Type B pancreatic cell (in vitro differentiated cells): Measurements from ENCODE around the gene SYNGR1. TPM values are rescaled to one million over a fixed set of nuclear protein-coding genes. Genes with fewer than 3 reads are reported as not detected.

Source experiments
- DNase-seq: peaks from one replicate; pipeline ENCODE4 v3.0.0; 2021; ENCODE audit warnings: mixed read lengths; ENCODE audit not compliant: unreplicated experiment; ENCODE audit errors: extremely low spot score
- H3K27ac Mint-ChIP-seq: 2 replicates; pipeline ENCODE4 v1.8.0; 2021; ENCODE audit warnings: mild to moderate bottlenecking, mixed read lengths
- H3K27me3 Mint-ChIP-seq: 2 replicates; pipeline ENCODE4 v1.8.0; 2021; ENCODE audit warnings: mixed read lengths
- H3K36me3 Mint-ChIP-seq: 2 replicates; pipeline ENCODE4 v1.8.0; 2021; ENCODE audit warnings: mixed read lengths
- H3K4me1 Mint-ChIP-seq: one replicate; pipeline ENCODE4 v1.8.0; 2021; ENCODE audit warnings: mixed read lengths; ENCODE audit not compliant: unreplicated experiment
- H3K4me3 Mint-ChIP-seq: 2 replicates; pipeline ENCODE4 v1.8.0; 2021; ENCODE audit warnings: mild to moderate bottlenecking, mixed read lengths
- H3K9me3 Mint-ChIP-seq: 2 replicates; pipeline ENCODE4 v1.8.0; 2021; ENCODE audit warnings: mixed read lengths
- total RNA-seq: library from RNA; stranded (reverse); gene quantifications from 2 replicates; pipeline ENCODE4 v1.2.1, GENCODE V29; 2021; ENCODE audit warnings: low replicate concordance
- TF ChIP-seq, protein P1 (sequence below): fragments of 200-600 bp; sonication (generic); conservative IDR thresholded peaks from 2 replicates; pipeline ENCODE4 v1.5.0; 2021; ENCODE audit warnings: antibody characterized with exemption, mild to moderate bottlenecking

The SYNGR1 gene
- total RNA-seq, 1 donor from 2014 or later = 41.4 TPM

DNA sequence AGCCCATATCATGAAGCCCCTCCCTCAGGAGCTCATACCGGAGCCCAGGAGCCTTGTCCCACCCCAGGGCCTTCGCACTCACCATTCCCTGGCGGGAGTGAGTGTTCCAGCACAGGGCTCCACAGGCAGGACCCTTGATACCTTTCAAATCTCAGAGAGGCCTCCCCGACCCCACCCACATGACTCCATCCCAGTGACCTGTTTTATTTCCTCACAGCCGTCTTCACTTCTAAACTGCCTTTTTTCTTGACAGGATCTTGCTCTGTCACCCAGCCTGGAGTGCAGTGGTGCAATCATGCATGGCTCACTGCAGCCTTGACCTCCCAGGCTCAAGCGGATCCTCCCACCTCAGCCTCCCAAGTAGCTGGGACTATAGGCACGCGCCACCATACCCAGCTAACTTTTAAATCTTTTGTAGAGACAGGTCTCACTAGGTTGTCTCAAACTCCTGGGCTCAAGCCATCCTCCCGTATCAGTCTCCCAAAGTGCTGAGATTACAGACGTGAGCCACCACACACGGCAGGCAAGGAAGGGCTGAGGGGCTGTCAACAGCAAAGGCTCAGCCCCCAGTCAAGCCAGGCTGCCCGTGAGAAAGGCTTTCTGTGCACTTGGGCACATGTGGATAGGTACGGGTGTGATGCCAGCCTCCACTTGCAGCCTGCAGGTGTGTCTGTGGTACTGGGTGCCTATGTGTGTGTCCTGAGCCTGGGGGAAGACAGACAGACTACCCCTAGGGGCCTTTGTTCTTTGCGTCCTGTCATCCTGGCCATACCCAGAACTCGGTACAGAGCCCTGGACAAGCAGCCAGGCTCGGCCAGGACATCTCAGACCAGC lies 39.7 kb upstream of the SYNGR1 start:
- Mint-ChIP-seq H3K4me1 (peaks cover 18% of the 10 kb centered on the region), H3K27ac (peak overlapping the region; percentile 84), H3K27me3 (no peaks in the 10 kb centered on the region), H3K9me3 (no peaks in the 10 kb centered on the region), H3K36me3 (peaks cover 15% of the 10 kb centered on the region), H3K4me3 (no peak overlapping the region)
- TF ChIP-seq, protein P1, sequence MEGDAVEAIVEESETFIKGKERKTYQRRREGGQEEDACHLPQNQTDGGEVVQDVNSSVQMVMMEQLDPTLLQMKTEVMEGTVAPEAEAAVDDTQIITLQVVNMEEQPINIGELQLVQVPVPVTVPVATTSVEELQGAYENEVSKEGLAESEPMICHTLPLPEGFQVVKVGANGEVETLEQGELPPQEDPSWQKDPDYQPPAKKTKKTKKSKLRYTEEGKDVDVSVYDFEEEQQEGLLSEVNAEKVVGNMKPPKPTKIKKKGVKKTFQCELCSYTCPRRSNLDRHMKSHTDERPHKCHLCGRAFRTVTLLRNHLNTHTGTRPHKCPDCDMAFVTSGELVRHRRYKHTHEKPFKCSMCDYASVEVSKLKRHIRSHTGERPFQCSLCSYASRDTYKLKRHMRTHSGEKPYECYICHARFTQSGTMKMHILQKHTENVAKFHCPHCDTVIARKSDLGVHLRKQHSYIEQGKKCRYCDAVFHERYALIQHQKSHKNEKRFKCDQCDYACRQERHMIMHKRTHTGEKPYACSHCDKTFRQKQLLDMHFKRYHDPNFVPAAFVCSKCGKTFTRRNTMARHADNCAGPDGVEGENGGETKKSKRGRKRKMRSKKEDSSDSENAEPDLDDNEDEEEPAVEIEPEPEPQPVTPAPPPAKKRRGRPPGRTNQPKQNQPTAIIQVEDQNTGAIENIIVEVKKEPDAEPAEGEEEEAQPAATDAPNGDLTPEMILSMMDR = no peak
- no peak for DNase-seq

DNA sequence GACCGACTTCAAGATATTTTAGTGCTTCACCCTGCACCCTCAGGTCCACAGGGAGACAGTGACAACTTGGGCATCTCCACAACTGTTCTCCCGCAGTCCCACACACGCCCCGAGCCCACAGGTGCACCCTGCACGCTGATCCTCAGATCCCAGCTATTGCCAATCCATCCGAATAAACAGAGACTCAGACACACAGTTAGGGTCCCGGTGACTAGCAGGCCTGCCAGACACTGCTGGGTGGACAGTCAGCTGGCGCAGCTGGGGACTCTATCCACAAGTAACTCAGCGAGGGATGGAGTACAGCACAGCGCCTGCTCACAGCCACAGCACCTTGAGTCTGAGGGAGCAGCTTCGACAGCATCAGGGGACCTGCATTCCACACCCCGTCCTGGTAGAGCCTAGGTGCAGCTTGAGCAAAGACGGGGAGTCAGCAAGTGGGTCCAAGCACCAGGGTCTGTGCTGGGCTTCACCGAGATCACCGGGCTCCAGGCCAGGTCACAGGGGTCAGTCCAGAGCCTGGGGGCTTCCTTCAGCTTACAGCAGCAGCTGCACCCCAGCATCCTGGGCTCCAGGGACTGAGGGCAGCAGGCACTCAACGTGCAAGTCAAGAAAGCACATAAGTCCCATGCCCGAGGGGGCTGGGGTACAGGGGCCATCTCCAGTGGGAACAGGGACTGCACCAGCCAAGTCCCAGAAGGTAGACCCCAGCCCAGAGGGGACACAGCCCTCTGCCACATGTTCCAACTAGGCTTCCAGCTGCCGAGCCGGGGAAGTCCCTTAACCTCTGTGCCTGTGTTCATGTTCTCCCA lies 38.0 kb upstream of the SYNGR1 start:
- Mint-ChIP-seq H3K4me1 (peaks cover 19% of the 10 kb centered on the region), H3K36me3 (peaks cover 24% of the 10 kb centered on the region), H3K9me3 (no peaks in the 10 kb centered on the region), H3K4me3 (no peak overlapping the region), H3K27ac (peak overlapping the region; percentile 81), H3K27me3 (no peaks in the 10 kb centered on the region)
- TF ChIP-seq, protein P1 = no peak
- DNase-seq = no peak

DNA sequence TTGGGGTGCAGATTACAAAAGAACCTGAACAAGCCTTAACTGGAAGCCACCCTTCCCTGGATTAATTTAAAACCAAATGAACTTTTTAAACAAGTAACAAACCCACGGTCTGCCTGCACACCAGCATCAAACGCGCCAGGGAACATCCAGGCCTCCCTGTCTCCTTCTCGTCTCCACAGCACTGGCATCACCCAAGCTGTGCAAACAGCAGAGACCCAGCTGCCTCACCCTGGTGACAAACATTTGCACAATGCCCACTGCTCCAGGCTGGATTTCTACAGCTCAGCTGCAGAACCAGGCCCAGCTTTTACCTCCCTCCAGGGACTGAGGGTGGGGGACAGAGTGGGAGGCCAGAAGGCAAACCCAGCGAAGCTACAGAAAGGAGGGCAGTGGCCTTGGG lies 37.4 kb upstream of the SYNGR1 start:
- peaks cover 30% of the 10 kb centered on the region for H3K36me3 Mint-ChIP-seq
- H3K27ac Mint-ChIP-seq = no peak overlapping the region
- H3K9me3 Mint-ChIP-seq = no peaks in the 10 kb centered on the region
- H3K4me3 Mint-ChIP-seq = no peak overlapping the region
- DNase-seq = no peak
- H3K27me3 Mint-ChIP-seq = no peaks in the 10 kb centered on the region
- TF ChIP-seq, protein P1 = no peak
- peaks cover 26% of the 10 kb centered on the region for H3K4me1 Mint-ChIP-seq

DNA sequence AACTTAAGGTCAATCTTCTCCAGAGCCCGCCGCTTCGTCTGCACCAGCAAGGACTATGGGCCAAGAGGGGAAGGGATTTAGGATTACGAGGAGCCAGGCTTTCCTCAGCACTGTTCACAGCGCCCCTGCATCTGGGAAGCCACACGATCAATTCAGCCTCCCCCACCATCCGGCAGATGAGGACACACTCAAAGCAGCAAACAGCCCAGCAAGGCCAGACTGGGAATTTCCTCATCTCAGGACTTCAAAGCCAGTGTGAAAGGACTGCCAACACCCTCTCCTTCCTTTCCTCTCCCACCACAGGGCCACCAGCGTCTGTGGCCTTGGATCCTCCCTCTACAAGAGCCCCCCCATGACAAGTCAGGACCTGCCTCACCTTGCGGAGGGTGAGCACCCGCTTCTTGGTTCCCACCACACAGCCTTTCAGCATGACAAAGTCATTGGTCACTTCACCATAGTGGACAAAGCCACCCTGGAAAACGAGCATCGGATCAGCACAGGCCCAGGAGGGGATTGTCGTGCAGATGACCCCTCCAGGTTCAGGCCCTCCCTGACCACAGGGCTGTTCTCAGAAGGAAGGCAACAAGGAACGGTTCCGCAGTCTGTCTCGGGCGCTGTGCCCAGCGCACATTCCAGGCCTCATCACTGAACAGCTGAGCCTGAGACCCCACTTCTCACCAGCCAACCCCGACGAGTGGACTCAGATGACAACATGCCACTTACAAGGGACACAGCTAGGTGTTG lies 36.4 kb upstream of the SYNGR1 start:
- TF ChIP-seq, protein P1 = no peak
- peaks cover 40% of the 10 kb centered on the region for H3K36me3 Mint-ChIP-seq

DNA sequence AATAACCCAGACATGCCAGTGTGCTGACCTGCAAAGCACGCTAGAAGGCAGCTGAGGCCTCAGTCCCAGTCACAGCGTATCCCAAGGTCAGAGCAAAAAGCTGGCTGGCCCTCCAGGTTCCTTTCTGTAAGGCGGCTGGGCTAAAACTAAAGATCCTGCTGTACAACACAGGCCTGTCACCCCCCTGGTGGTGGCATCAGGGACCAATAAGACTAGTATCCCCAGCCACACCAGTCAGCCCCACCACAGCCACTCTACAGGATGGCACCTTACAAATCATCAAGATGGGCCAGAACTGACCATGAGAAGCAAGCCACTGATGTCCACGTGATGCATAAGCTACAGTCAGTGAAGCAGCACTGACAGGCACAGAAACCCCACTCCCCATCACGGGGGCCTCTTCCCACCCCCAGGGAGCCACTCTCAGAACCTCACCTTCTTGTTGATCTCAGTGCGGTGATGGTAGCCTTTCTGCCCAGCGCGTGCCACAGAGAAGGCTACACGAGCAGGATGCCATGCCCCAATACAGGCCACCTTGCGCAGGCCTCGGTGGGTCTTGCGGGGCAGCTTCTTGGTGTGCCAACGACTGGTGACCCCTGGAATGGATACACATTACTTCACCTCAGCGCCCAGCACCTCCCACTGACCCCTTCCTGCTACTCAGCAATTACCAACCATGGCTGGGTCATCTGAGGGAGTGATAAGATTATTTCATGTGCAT lies 35.4 kb upstream of the SYNGR1 start:
- Mint-ChIP-seq H3K9me3 (no peaks in the 10 kb centered on the region), H3K27me3 (peaks cover 2% of the 10 kb centered on the region), H3K36me3 (peaks cover 50% of the 10 kb centered on the region), H3K27ac (peak overlapping the region; percentile 41), H3K4me3 (peak overlapping the region; percentile 54), H3K4me1 (peaks cover 34% of the 10 kb centered on the region)
- no peak for DNase-seq
- TF ChIP-seq, protein P1 = peak; percentile 57

More for the DNA sequence above, 36.4 kb upstream of the SYNGR1 start:
- no peak overlapping the region for H3K4me3 Mint-ChIP-seq
- no peaks in the 10 kb centered on the region for H3K27me3 Mint-ChIP-seq
- peaks cover 35% of the 10 kb centered on the region for H3K4me1 Mint-ChIP-seq
- DNase-seq = no peak
- no peaks in the 10 kb centered on the region for H3K9me3 Mint-ChIP-seq
- peak overlapping the region; percentile 79 for H3K27ac Mint-ChIP-seq
